GM19238 (cell line): ENCODE data around the gene NMU.
"Not testable (repeated sequence)": the region's sequence is repeated elsewhere in the genome, so short reads cannot be mapped to it uniquely, and the experiment has no call there.

ENCODE experiments used
- DNase-seq: peaks from one replicate; pipeline ENCODE4 v3.0.0; 2011; ENCODE audit warnings: low spot score; ENCODE audit not compliant: insufficient read length

The NMU gene

GRCh38 chr4:55561889-55562288 is 74.2 kb downstream of the NMU start:
- no peak for DNase-seq

GRCh38 chr4:55560096-55560495 is 76.0 kb downstream of the NMU start:
- DNase-seq, result no peak

GRCh38 chr4:55554453-55555030 is 81.6 kb downstream of the NMU start:
- DNase-seq, result no peak

GRCh38 chr4:55553441-55554201 is 82.5 kb downstream of the NMU start:
- DNase-seq, result no peak

GRCh38 chr4:55551964-55552363 is 84.1 kb downstream of the NMU start:
- not testable (repeated sequence) for DNase-seq

- no peak for DNase-seq
Measured at GRCh38 chr4:55549888-55550287, 86.2 kb downstream of the NMU start.

- DNase-seq, result no peak
Measured at GRCh38 chr4:55547918-55548317, 88.2 kb downstream of the NMU start.

- DNase-seq, result no peak
Measured at GRCh38 chr4:55547466-55547770, 88.7 kb downstream of the NMU start.

GRCh38 chr4:55546756-55547465 is 89.2 kb downstream of the NMU start, which contains the start of gene CLOCK:
CLOCK (minus strand) TSS chr4:55546909; CDS start chr4:55482785, 64,124 bp downstream.
- peak; percentile 70 for DNase-seq

GRCh38 chr4:55546506-55546755 is 89.7 kb downstream of the NMU start:
- no peak for DNase-seq

GRCh38 chr4:55545641-55546505 is 90.2 kb downstream of the NMU start:
- peak; percentile 38 for DNase-seq
